MCF 10A (cell line): Measurements from ENCODE around the gene TMEFF1. TPM values are rescaled to one million over a fixed set of nuclear protein-coding genes. Genes with fewer than 3 reads are reported as not detected.

ENCODE experiments used
- BruUV-seq: library from RNA; stranded (reverse); fragments of 400-500 nt; replicated peaks from 2 replicates; lab custom pipeline; 2021; lab: Mats Ljungman, UMichigan
- CTCF ChIA-PET: fragments of 300-600 bp; sonication (Branson Sonifier 250); formaldehyde crosslinking; extraction: SDS; loops from one replicate; lab custom pipeline; 2021; ENCODE audit warnings: antibody characterized with exemption, inconsistent platforms; lab: Yijun Ruan, JAX
- POLR2A ChIA-PET: fragments of 300-600, 350-650 bp; sonication (Branson Sonifier 250); formaldehyde crosslinking; extraction: SDS; loops from one replicate; lab custom pipeline; 2020; ENCODE audit warnings: antibody characterized with exemption, inconsistent platforms; lab: Yijun Ruan, JAX
- DNase-seq: peaks from one replicate; pipeline ENCODE4 v3.0.0-alpha.2; 2018; ENCODE audit not compliant: unreplicated experiment
- H3K27ac Mint-ChIP-seq: one replicate; pipeline ENCODE4 v1.8.0; 2022; ENCODE audit warnings: mild to moderate bottlenecking, low read depth, mixed read lengths; ENCODE audit not compliant: unreplicated experiment
- H3K27me3 Mint-ChIP-seq: one replicate; pipeline ENCODE4 v1.8.0; 2022; ENCODE audit warnings: mixed read lengths; ENCODE audit not compliant: insufficient read depth, unreplicated experiment
- H3K36me3 Mint-ChIP-seq: one replicate; pipeline ENCODE4 v1.8.0; 2022; ENCODE audit warnings: mild to moderate bottlenecking, moderate library complexity, mixed read lengths; ENCODE audit not compliant: insufficient read depth, unreplicated experiment
- H3K4me1 Mint-ChIP-seq: one replicate; pipeline ENCODE4 v1.8.0; 2022; ENCODE audit warnings: mixed read lengths; ENCODE audit not compliant: insufficient read depth, unreplicated experiment
- H3K4me3 Mint-ChIP-seq: one replicate; pipeline ENCODE4 v1.8.0; 2022; ENCODE audit warnings: mild to moderate bottlenecking, moderate library complexity, mixed read lengths; ENCODE audit not compliant: unreplicated experiment
- H3K9me3 Mint-ChIP-seq: one replicate; pipeline ENCODE4 v1.8.0; 2022; ENCODE audit warnings: mixed read lengths; ENCODE audit not compliant: unreplicated experiment
- CTCF ChIP-seq: fragments of 200-600 bp; IDR thresholded peaks from one replicate; pipeline ENCODE4 v1.8.0; 2022; ENCODE audit warnings: antibody characterized with exemption, mild to moderate bottlenecking; ENCODE audit not compliant: unreplicated experiment
- intact Hi-C: fragments of 100-400 bp; cut with micrococcal nuclease; formaldehyde crosslinking; loops from 2 replicates; pipeline ENCODE4 v1.14.1; 2022
- total RNA-seq: library from RNA; stranded (reverse); gene quantifications from 2 replicates; pipeline ENCODE4 v1.2.3, GENCODE V29; 2022

The TMEFF1 gene
- total RNA-seq, 1 experiment from 2014 or later = 0.28 TPM

GRCh38 chr9:100472268-100472667, 681 bp upstream of the TMEFF1 start:
- H3K27me3 Mint-ChIP-seq = no peaks in the 10 kb centered on the region
- ChIA-PET POLR2A (no interaction called here), CTCF (interaction anchor here (0.6 to 1.4 kb wide), 3 partner anchors 32 to 638 kb away, joined by 3 read pairs; no protein-coding TSS in a partner anchor)
- TF ChIP-seq CTCF = no peak
- no peaks in the 10 kb centered on the region for H3K4me1 Mint-ChIP-seq
- BruUV-seq = no TSS peak
- peak overlapping the region; percentile 48 for H3K4me3 Mint-ChIP-seq
- DNase-seq = no peak
- no peaks in the 10 kb centered on the region for H3K36me3 Mint-ChIP-seq
- intact Hi-C loops = no loop called here
- no peaks in the 10 kb centered on the region for H3K9me3 Mint-ChIP-seq
- no peak overlapping the region for H3K27ac Mint-ChIP-seq

- BruUV-seq = no TSS peak
- intact Hi-C loops = no loop called here
- Mint-ChIP-seq H3K27ac (no peak overlapping the region), H3K9me3 (no peaks in the 10 kb centered on the region), H3K4me1 (no peaks in the 10 kb centered on the region), H3K36me3 (no peaks in the 10 kb centered on the region), H3K27me3 (no peaks in the 10 kb centered on the region), H3K4me3 (peak overlapping the region; percentile 63)
- ChIA-PET CTCF (interaction anchor here (0.6 kb wide), 2 partner anchors 8 to 95 kb away, joined by 3 read pairs; no protein-coding TSS in a partner anchor), POLR2A (no interaction called here)
- TF ChIP-seq CTCF = no peak
- peak; percentile 17 for DNase-seq
Observed at GRCh38 chr9:100473276-100474081, 530 bp downstream of the TMEFF1 start.

GRCh38 chr9:100474082-100474923, 1.4 kb downstream of the TMEFF1 start:
- Mint-ChIP-seq H3K27me3 (no peaks in the 10 kb centered on the region), H3K4me1 (no peaks in the 10 kb centered on the region), H3K27ac (no peak overlapping the region), H3K9me3 (no peaks in the 10 kb centered on the region), H3K36me3 (no peaks in the 10 kb centered on the region), H3K4me3 (peak overlapping the region; percentile 63)
- TF ChIP-seq CTCF = no peak
- DNase-seq = no peak
- ChIA-PET CTCF (no interaction called here), POLR2A (no interaction called here)
- no TSS peak for BruUV-seq
- intact Hi-C loops = no loop called here

GRCh38 chr9:100474924-100475276, 2.0 kb downstream of the TMEFF1 start:
- Mint-ChIP-seq H3K9me3 (no peaks in the 10 kb centered on the region), H3K36me3 (no peaks in the 10 kb centered on the region), H3K4me1 (no peaks in the 10 kb centered on the region), H3K27me3 (no peaks in the 10 kb centered on the region), H3K4me3 (no peak overlapping the region), H3K27ac (no peak overlapping the region)
- CTCF ChIA-PET = no interaction called here
- intact Hi-C loops = no loop called here
- POLR2A ChIA-PET = no interaction called here
- DNase-seq = no peak
- no TSS peak for BruUV-seq
- TF ChIP-seq CTCF = no peak
